DOHH2 (cell line): ENCODE measurements around the gene XCL2.

Experiments used
- H3F3A ChIP-seq: fragments of 200-600 bp; sonication (generic), shearing (Covaris generic); 2 replicates; pipeline ENCODE4 v1.6.0; 2016; ENCODE audit warnings: antibody characterized with exemption, mild to moderate bottlenecking; ENCODE audit not compliant: control insufficient read depth, insufficient read depth
- H3K27ac ChIP-seq: fragments of 200-600 bp; sonication (generic); 2 replicates; pipeline ENCODE4 v1.5.1; 2014; ENCODE audit warnings: low read depth, mild to moderate bottlenecking, low read length, moderate library complexity
- H3K27me3 ChIP-seq: fragments of 200-600 bp; sonication (generic); 2 replicates; pipeline ENCODE4 v1.6.1; 2014; ENCODE audit warnings: mild to moderate bottlenecking, low read length, mixed read lengths; ENCODE audit not compliant: control insufficient read depth
- H3K36me3 ChIP-seq: fragments of 200-600 bp; sonication (generic); 2 replicates; pipeline ENCODE4 v1.6.1; 2014; ENCODE audit warnings: mild to moderate bottlenecking, low read length, moderate library complexity, mixed read lengths; ENCODE audit not compliant: control insufficient read depth
- H3K4me1 ChIP-seq: fragments of 200-600 bp; sonication (generic); 2 replicates; pipeline ENCODE4 v1.6.1; 2014; ENCODE audit warnings: mild to moderate bottlenecking, low read length, mixed read lengths; ENCODE audit not compliant: control insufficient read depth
- H3K4me2 ChIP-seq: fragments of 200-600 bp; sonication (generic); 2 replicates; pipeline ENCODE4 v1.6.0; 2014; ENCODE audit warnings: mild to moderate bottlenecking, low read length, moderate library complexity
- H3K4me3 ChIP-seq: fragments of 200-600 bp; sonication (generic); 2 replicates; pipeline ENCODE4 v1.5.1; 2014; ENCODE audit warnings: mild to moderate bottlenecking, low read length, mixed read lengths
- H3K79me2 ChIP-seq: fragments of 200-600 bp; sonication (generic); 2 replicates; pipeline ENCODE4 v1.6.1; 2014; ENCODE audit warnings: mild to moderate bottlenecking, low read length, mixed read lengths; ENCODE audit not compliant: control insufficient read depth
- H3K9me2 ChIP-seq: fragments of 200-600 bp; sonication (generic); replicated peaks from 2 replicates; pipeline ENCODE4 v1.6.1; 2014; ENCODE audit warnings: mild to moderate bottlenecking, low read length, mixed read lengths; ENCODE audit not compliant: control insufficient read depth
- H3K9me3 ChIP-seq: fragments of 200-600 bp; sonication (generic); 2 replicates; pipeline ENCODE4 v1.6.1; 2014; ENCODE audit warnings: antibody characterized with exemption, low read length, mixed read lengths; ENCODE audit not compliant: control insufficient read depth, insufficient read depth
- H4K20me1 ChIP-seq: fragments of 200-600 bp; sonication (generic); 2 replicates; pipeline ENCODE4 v1.6.0; 2014; ENCODE audit warnings: low read depth, mild to moderate bottlenecking, antibody characterized with exemption, low read length, moderate library complexity; ENCODE audit not compliant: control insufficient read depth, insufficient read depth
- CTCF ChIP-seq: fragments of 200-600 bp; sonication (generic); IDR thresholded peaks from one replicate; pipeline ENCODE4 v1.5.1; 2014; ENCODE audit warnings: antibody characterized with exemption, mild to moderate bottlenecking, low read depth, low read length; ENCODE audit not compliant: poor library complexity, severe bottlenecking
- EZH2phosphoT487 ChIP-seq: fragments of 200-600 bp; sonication (generic); IDR thresholded peaks from 2 replicates; pipeline ENCODE4 v1.6.1; 2017; ENCODE audit warnings: borderline replicate concordance, mild to moderate bottlenecking, antibody characterized with exemption, low read length, moderate library complexity, mixed read lengths

Gene XCL2

DNA sequence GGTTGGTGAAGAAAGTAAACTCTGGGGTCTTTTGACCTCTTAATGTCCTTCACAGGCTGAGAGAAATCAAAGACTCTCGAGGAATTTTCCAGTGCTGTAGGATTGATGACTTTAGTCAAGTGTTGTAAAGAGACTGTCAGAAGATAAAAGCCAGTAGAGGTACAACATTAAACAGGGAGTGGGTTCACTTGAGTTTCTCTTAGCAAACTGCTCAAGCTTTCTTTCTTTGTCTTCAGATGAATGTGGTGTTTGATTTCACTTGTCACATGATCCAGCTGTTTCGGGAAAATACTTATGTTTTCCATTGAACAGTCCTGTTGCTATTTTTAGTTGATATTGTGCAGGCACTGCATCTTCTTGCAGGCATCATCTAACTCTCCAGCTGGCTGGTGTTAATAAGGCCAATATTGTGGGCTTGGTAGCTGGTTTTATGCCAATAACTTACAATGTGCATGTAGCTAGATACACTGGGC lies 45.6 kb downstream of the XCL2 start:
- H3K27me3 ChIP-seq, result no peaks in the 10 kb centered on the region
- H3K4me2 ChIP-seq, result no peak overlapping the region
- H3K36me3 ChIP-seq, result no peaks in the 10 kb centered on the region
- no peaks in the 10 kb centered on the region for H3K4me1 ChIP-seq
- no peaks in the 10 kb centered on the region for H3F3A ChIP-seq
- no peaks in the 10 kb centered on the region for H3K9me3 ChIP-seq
- no peaks in the 10 kb centered on the region for H4K20me1 ChIP-seq
- TF ChIP-seq CTCF (no peak), EZH2phosphoT487 (no peak)
- H3K9me2 ChIP-seq, result no peaks in the 10 kb centered on the region
- H3K79me2 ChIP-seq, result no peaks in the 10 kb centered on the region
- no peak overlapping the region for H3K4me3 ChIP-seq
- no peak overlapping the region for H3K27ac ChIP-seq

DNA sequence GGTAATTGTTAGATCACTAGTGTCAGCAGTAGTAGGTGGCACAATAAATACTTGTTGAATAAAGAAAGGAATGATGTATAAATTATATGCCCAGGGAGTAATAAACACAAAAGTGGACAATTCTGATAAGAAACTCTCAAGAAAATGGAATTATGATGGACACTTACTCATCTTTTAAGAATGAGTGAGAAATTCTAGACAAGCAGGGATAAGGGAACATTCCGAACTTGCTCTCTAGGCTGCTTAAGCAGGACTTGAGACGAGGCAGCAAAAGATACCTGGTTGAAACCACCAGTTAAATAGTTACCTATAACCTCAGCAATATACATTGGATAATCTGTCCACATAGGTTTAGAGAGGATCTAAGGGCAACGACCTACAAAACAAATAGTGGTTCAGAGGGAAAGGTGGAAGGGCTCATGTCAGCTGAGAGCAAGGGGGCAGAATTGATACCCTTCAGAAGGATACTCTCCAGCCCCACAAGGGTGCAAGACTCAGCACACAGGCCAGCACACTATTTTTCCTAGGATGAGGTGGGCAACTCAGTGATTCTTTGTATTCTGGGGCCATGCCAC lies 46.3 kb downstream of the XCL2 start:
- Histone ChIP-seq H3K36me3 (no peaks in the 10 kb centered on the region), H3K9me3 (no peaks in the 10 kb centered on the region), H3K9me2 (no peaks in the 10 kb centered on the region), H3K4me3 (no peak overlapping the region), H3K4me1 (no peaks in the 10 kb centered on the region), H3K4me2 (no peak overlapping the region), H3K27me3 (no peaks in the 10 kb centered on the region), H3K27ac (no peak overlapping the region), H3K79me2 (no peaks in the 10 kb centered on the region), H3F3A (no peaks in the 10 kb centered on the region), H4K20me1 (no peaks in the 10 kb centered on the region)
- no peak for TF ChIP-seq EZH2phosphoT487
- TF ChIP-seq CTCF, result no peak

DNA sequence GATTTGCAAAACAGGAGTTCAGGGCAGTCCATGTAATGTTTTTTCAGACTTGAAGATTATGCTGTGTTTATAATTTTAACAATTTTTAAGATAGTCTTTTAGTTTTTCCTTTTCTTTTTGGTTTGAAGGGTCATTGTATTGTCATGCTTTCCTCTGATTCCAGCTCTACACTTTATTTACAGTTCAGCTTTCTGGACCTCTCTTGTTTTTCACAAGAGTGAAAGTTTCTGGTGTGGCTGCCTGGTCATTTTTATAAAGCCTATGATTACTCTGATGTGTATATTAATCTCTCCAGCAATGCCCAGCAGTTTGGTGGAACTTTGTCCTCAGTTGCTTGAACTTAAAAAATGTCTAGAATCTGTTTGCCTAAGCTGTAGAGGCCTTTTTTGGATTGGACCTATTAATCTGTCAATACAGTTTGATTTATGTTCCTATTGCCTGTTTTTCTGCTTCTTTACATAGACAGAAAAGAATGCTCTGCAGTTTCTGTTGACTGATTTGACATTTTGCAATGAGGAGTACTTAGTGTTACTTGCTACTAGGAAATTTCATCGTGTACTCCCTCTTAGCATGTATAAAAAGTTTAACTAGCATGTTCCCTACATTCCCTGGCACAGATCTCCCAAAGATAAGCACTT lies 52.2 kb downstream of the XCL2 start:
- no peaks in the 10 kb centered on the region for H3K4me1 ChIP-seq
- no peak overlapping the region for H3K4me3 ChIP-seq
- H3K36me3 ChIP-seq, result no peaks in the 10 kb centered on the region
- no peaks in the 10 kb centered on the region for H3K9me2 ChIP-seq
- no peaks in the 10 kb centered on the region for H3K79me2 ChIP-seq
- no peak overlapping the region for H3K27ac ChIP-seq
- no peaks in the 10 kb centered on the region for H3K9me3 ChIP-seq
- TF ChIP-seq EZH2phosphoT487 (no peak), CTCF (no peak)
- H3F3A ChIP-seq, result no peaks in the 10 kb centered on the region
- no peaks in the 10 kb centered on the region for H4K20me1 ChIP-seq
- no peaks in the 10 kb centered on the region for H3K27me3 ChIP-seq
- H3K4me2 ChIP-seq, result no peak overlapping the region
